ENCODE results near the gene VEZF1. TPM values are rescaled to one million over a fixed set of nuclear protein-coding genes. Genes with fewer than 3 reads are reported as not detected.

Gene VEZF1
- total and polyA plus RNA-seq, 2 of the 8 experiments (the other 6 are each of a cell fraction or from before 2014, with no cell fraction given) = 28.9 to 61.9 TPM

GRCh38 chr17:57944908-57945307 is 43.1 kb downstream of the VEZF1 start:
- no peak overlapping the region for H3K4ac ChIP-seq (replicated peaks; ENCODE audit: insufficient read length, low read depth, low read length)
- no peak overlapping the region for H3K9ac ChIP-seq (replicated peaks in 1 of 4; ENCODE audit: extremely low read depth in 1 of 4, low read depth in 3 of 4, low read length in 3 of 4)
- no peak overlapping the region for H2BK12ac ChIP-seq (ENCODE audit: low read depth, low read length)
- H2AK5ac ChIP-seq (ENCODE audit: low read depth, low read length) = no peak overlapping the region
- H3K27ac ChIP-seq (ENCODE audit: low read depth, low read length) = no peak overlapping the region
- H3K27me3 ChIP-seq (replicated peaks in 1 of 4; ENCODE audit: control insufficient read depth in 3 of 4, extremely low read depth in 1 of 4, insufficient read depth in 3 of 4, low read length in 3 of 4) = no peaks in the 10 kb centered on the region
- H4K5ac ChIP-seq (ENCODE audit: insufficient read length, low read depth, low read length) = no peak overlapping the region
- no peak overlapping the region for H3K56ac ChIP-seq (replicated peaks; ENCODE audit: insufficient read length, low read depth, low read length)
- no peak overlapping the region for H2BK5ac ChIP-seq (ENCODE audit: low read depth, low read length)
- FAIRE-seq = no peak
- no peaks in the 10 kb centered on the region for H3K23me2 ChIP-seq (ENCODE audit: low read depth, low read length)
- no peaks in the 10 kb centered on the region for H4K20me1 ChIP-seq (replicated peaks in 1 of 2; ENCODE audit: control insufficient read depth in 1 of 2, insufficient read depth in 2 of 2, low read length in 2 of 2)
- H3K4me1 ChIP-seq (replicated peaks in 1 of 4; ENCODE audit: control insufficient read depth in 3 of 4, insufficient read depth in 4 of 4, low read length in 3 of 4) = peaks cover 3 to 15% (median 8%) of the 10 kb centered on the region in 4 experiments; a peak in 6 of 7 replicates
- H3K9me3 ChIP-seq (ENCODE audit: insufficient read depth in 2 of 2, low read depth in 1 of 2, low read length in 1 of 2) = no peaks in the 10 kb centered on the region
- H3K18ac ChIP-seq (ENCODE audit: extremely low read depth, low read length) = no peak overlapping the region
- ChIA-PET CTCF (ENCODE audit: partially characterized antibody) (interaction anchor here (2.2 to 13.5 kb wide), 6 partner anchors 10 to 86 kb away, joined by 4 to 162 read pairs (median 16); no protein-coding TSS in a partner anchor), POLR2A (ENCODE audit: partially characterized antibody) (interaction anchor here (1.5 kb wide), 1 partner anchor 9 kb away, joined by 4 read pairs; no protein-coding TSS in a partner anchor)
- TF ChIP-seq POLR2AphosphoS5 (IDR thresholded peaks at IDR 0.05; ENCODE audit: low read depth, low read length) (no peak), YY1 (IDR thresholded peaks at IDR 0.05; ENCODE audit: low read depth, low read length) (no peak), CTBP2 (IDR thresholded peaks at IDR 0.05; ENCODE audit: borderline replicate concordance, insufficient read depth, insufficient read length, low read length) (no peak), PHF8 (conservative IDR thresholded peaks at IDR 0.05; ENCODE audit: low read depth, low read length) (no peak), KDM5A (IDR thresholded peaks at IDR 0.05; ENCODE audit: low read length) (no peak), BCL11A (IDR thresholded peaks at IDR 0.05; ENCODE audit: low read depth in 2 of 2, low read length in 2 of 2) (no peak), EZH2 (IDR thresholded peaks at IDR 0.05; ENCODE audit: low read depth, low read length, severe bottlenecking) (no peak), GABPA (IDR thresholded peaks at IDR 0.05; ENCODE audit: borderline replicate concordance, insufficient read depth, low read length) (no peak)
- no peak overlapping the region for H2BK15ac ChIP-seq (ENCODE audit: low read length)
- WGBS, 2 experiments (ENCODE audit: extremely low coverage in 1 of 2, insufficient coverage in 1 of 2, insufficient read length in 1 of 2, insufficient replicate concordance in 2 of 2, low coverage in 1 of 2, low lambda C conversion rate in 2 of 2, missing lambda C conversion rate in 1 of 2) = 93% methylated on average over 6 of the region's 6 CpGs; no CpG with 5 or more reads in 1 of the 2 experiments
- no peak overlapping the region for H2BK20ac ChIP-seq (ENCODE audit: low read length)
- no peak overlapping the region for H4K91ac ChIP-seq (replicated peaks; ENCODE audit: insufficient read length, low read length)
- no peaks in the 10 kb centered on the region; the same call in none of the 2 replicates for H3K79me1 ChIP-seq (ENCODE audit: low read depth, low read length)
- H3K4me3 ChIP-seq (ENCODE audit: extremely low read depth in 1 of 4, insufficient read depth in 2 of 4, low read depth in 3 of 4, low read length in 4 of 4) = no peak overlapping the region
- H3K79me2 ChIP-seq (ENCODE audit: control insufficient read depth in 1 of 2, insufficient read depth in 2 of 2, low read length in 2 of 2) = no peaks in the 10 kb centered on the region
- H2AFZ ChIP-seq (ENCODE audit: low read length) = no peak overlapping the region
- H4K8ac ChIP-seq (ENCODE audit: extremely low read depth, insufficient read depth, low read length) = no peak overlapping the region; the same call in 1 of the 2 replicates
- no peak overlapping the region for H3K4me2 ChIP-seq (ENCODE audit: insufficient read depth in 1 of 2, low read depth in 2 of 2, low read length in 2 of 2)
- H3K14ac ChIP-seq (ENCODE audit: insufficient read length) = no peak overlapping the region
- H2BK120ac ChIP-seq (replicated peaks; ENCODE audit: low read depth, low read length) = no peak overlapping the region
- no peaks in the 10 kb centered on the region for H3K36me3 ChIP-seq (ENCODE audit: control insufficient read depth in 2 of 4, insufficient read depth in 4 of 4, low read length in 3 of 4)
- no peak for DNase-seq (ENCODE audit: low read depth in 1 of 2, low spot score in 2 of 2)
- no peak overlapping the region for H3K23ac ChIP-seq (ENCODE audit: insufficient read length)

Measured in H1 (cell line).